HCT116 (cell line): ENCODE data around the gene GPBAR1. TPM values are rescaled to one million over a fixed set of nuclear protein-coding genes. Genes with fewer than 3 reads are reported as not detected.

Source experiments
- ATAC-seq: fragments of 200-7000 bp; cut with Tn5 transposase; 2 replicates; pipeline ENCODE4 v1.9.1; 2020; ENCODE audit warnings: mild to moderate bottlenecking, moderate library complexity
- BruUV-seq: library from RNA; stranded (reverse); fragments of 400-500 nt; replicated peaks from 2 replicates; lab custom pipeline; 2021; lab: Mats Ljungman, UMichigan
- CTCF ChIA-PET: fragments of 300-600 bp; sonication (Branson Sonifier 250); formaldehyde crosslinking; loops from one replicate; lab custom pipeline; 2021; ENCODE audit warnings: antibody characterized with exemption; lab: Charles Lee
- POLR2A ChIA-PET: fragments of 300-600, 350-600 bp; sonication (Branson Sonifier 250); formaldehyde crosslinking; loops from one replicate; lab custom pipeline; 2021; ENCODE audit warnings: antibody characterized with exemption; lab: Charles Lee
- RAD21 ChIA-PET, 2 experiments: fragments of 300-600 bp; sonication (Branson Sonifier 250); formaldehyde crosslinking; loops; one replicate each; lab custom pipeline; 2023; ENCODE audit warnings: low total read pairs in 2 of 2; ENCODE audit not compliant: uncharacterized antibody in 2 of 2, unreplicated experiment in 2 of 2, low non-redundant PET in 1 of 2; lab: Charles Lee
- DNase-seq: peaks from one replicate; pipeline ENCODE4 v3.0.0-alpha.2; 2010; ENCODE audit warnings: low read depth, low spot score
- H2AFZ ChIP-seq: fragments of 200-600 bp; shearing (Covaris generic), sonication (generic); 2 replicates; pipeline ENCODE4 v1.6.1; 2017; ENCODE audit warnings: low read depth, mixed run types, mixed read lengths, antibody characterized with exemption, low read length; ENCODE audit not compliant: poor library complexity, severe bottlenecking
- H3K27ac ChIP-seq: 2 replicates; pipeline ENCODE4 v1.5.1; 2012; ENCODE audit warnings: low read depth, low read length
- H3K27me3 ChIP-seq: fragments of 200-600 bp; sonication (generic); 2 replicates; pipeline ENCODE4 v1.6.1; 2016; ENCODE audit warnings: mixed run types, low read length, mixed read lengths; ENCODE audit not compliant: insufficient read depth
- H3K36me3 ChIP-seq, 2 experiments: fragments of 200-500 bp in 1 of 2; fragments of 200-600 bp in 1 of 2; sonication (Bioruptor generic) in 1 of 2; sonication (generic) in 1 of 2; 2 replicates each; pipeline versions ENCODE4 v1.5.1 to v1.6.1; 2014 to 2016; ENCODE audit warnings: low read length in 2 of 2, inconsistent platforms in 1 of 2, mixed read lengths in 1 of 2, mixed run types in 1 of 2; ENCODE audit not compliant: insufficient read depth in 2 of 2, control insufficient read depth in 1 of 2
- H3K4me1 ChIP-seq, 2 experiments: fragments of 200-600 bp in 1 of 2; sonication (generic) in 1 of 2; 2 replicates each; pipeline versions ENCODE4 v1.5.1 to v1.6.1; 2012 to 2017; ENCODE audit warnings: low read length in 2 of 2, inconsistent platforms in 1 of 2, mild to moderate bottlenecking in 1 of 2, mixed read lengths in 1 of 2, mixed run types in 1 of 2, moderate library complexity in 1 of 2; ENCODE audit not compliant: insufficient read depth in 2 of 2, control insufficient read depth in 1 of 2
- H3K4me2 ChIP-seq: fragments of 200-600 bp; sonication (generic); 2 replicates; pipeline ENCODE4 v1.6.1; 2017; ENCODE audit warnings: mixed run types, low read length, mixed read lengths
- H3K4me3 ChIP-seq, 2 experiments: fragments of 200-600 bp in 1 of 2; sonication (generic) in 1 of 2; replicated peaks in 1 of 2; 2 replicates each; pipeline ENCODE4 v1.5.1; 2011 to 2016; ENCODE audit warnings: low read length in 2 of 2, control low read depth in 1 of 2, low read depth in 1 of 2, mild to moderate bottlenecking in 1 of 2, mixed read lengths in 1 of 2, mixed run types in 1 of 2
- H3K79me2 ChIP-seq: fragments of 200-600 bp; sonication (generic); 2 replicates; pipeline ENCODE4 v1.6.1; 2017; ENCODE audit warnings: mild to moderate bottlenecking, mixed run types, low read length, moderate library complexity, mixed read lengths; ENCODE audit not compliant: insufficient read depth
- H3K9ac ChIP-seq: fragments of 200-600 bp; sonication (generic); 2 replicates; pipeline ENCODE4 v1.6.1; 2016; ENCODE audit warnings: low read length, mixed read lengths
- H3K9me2 ChIP-seq: fragments of 200-600 bp; sonication (generic), shearing (Covaris generic); 2 replicates; pipeline ENCODE4 v1.6.1; 2017; ENCODE audit warnings: mixed run types, mild to moderate bottlenecking, moderate library complexity; ENCODE audit not compliant: insufficient read depth
- H3K9me3 ChIP-seq, 2 experiments: fragments of 200-500 bp in 1 of 2; fragments of 200-600 bp in 1 of 2; sonication (Bioruptor generic) in 1 of 2; sonication (generic) in 1 of 2; 2 replicates each; pipeline ENCODE4 v1.6.1; 2014 to 2017; ENCODE audit warnings: low read length in 2 of 2, mixed read lengths in 2 of 2, inconsistent platforms in 1 of 2, low read depth in 1 of 2, mild to moderate bottlenecking in 1 of 2, mixed run types in 1 of 2, moderate library complexity in 1 of 2; ENCODE audit not compliant: control insufficient read depth in 1 of 2, insufficient read depth in 1 of 2
- H4K20me1 ChIP-seq: fragments of 200-600 bp; sonication (generic), shearing (Covaris generic); 2 replicates; pipeline ENCODE4 v1.6.1; 2017; ENCODE audit warnings: mixed run types, mild to moderate bottlenecking, moderate library complexity; ENCODE audit not compliant: insufficient read depth
- CEBPB ChIP-seq: IDR thresholded peaks from 2 replicates; pipeline ENCODE4 v1.6.1; 2012; ENCODE audit warnings: low read depth
- EGR1 ChIP-seq: IDR thresholded peaks from 2 replicates; pipeline ENCODE4 v1.6.1; 2012; ENCODE audit warnings: low read depth
- ELF1 ChIP-seq: IDR thresholded peaks from 2 replicates; pipeline ENCODE4 v1.6.1; 2012; ENCODE audit warnings: low read depth, borderline replicate concordance
- POLR2A ChIP-seq: IDR thresholded peaks from 2 replicates; pipeline ENCODE4 v1.7.0; 2011; ENCODE audit warnings: borderline replicate concordance; ENCODE audit not compliant: insufficient read depth, insufficient read length; ENCODE audit errors: extremely low read depth
- RAD21 ChIP-seq: IDR thresholded peaks from 2 replicates; pipeline ENCODE4 v1.6.1; 2012; ENCODE audit warnings: low read depth, mild to moderate bottlenecking
- SRF ChIP-seq: IDR thresholded peaks from 2 replicates; pipeline ENCODE4 v1.6.1; 2012; ENCODE audit warnings: low read depth
- ZFX ChIP-seq: fragments of 450-650 bp; IDR thresholded peaks from 2 replicates; pipeline ENCODE4 v1.6.1; 2017
- intact Hi-C: fragments of 100-400 bp; cut with micrococcal nuclease; formaldehyde crosslinking; loops from 2 replicates; pipeline ENCODE4 v1.10.0; 2022
- total RNA-seq: library from RNA; stranded (reverse); gene quantifications from one replicate; pipeline ENCODE4 v1.2.1, GENCODE V29; 2021; ENCODE audit not compliant: unreplicated experiment
- TF ChIP-seq, protein P1 (sequence below): IDR thresholded peaks from 2 replicates; pipeline ENCODE4 v1.6.1; 2012
- TF ChIP-seq, protein P2 (sequence below): IDR thresholded peaks from 2 replicates; pipeline ENCODE4 v1.6.1; 2011; ENCODE audit warnings: mild to moderate bottlenecking, low read length, moderate library complexity; ENCODE audit not compliant: insufficient replicate concordance; ENCODE audit errors: extremely low read depth

Gene GPBAR1
- total RNA-seq, 1 experiment from 2014 or later, result 0.27 TPM

DNA sequence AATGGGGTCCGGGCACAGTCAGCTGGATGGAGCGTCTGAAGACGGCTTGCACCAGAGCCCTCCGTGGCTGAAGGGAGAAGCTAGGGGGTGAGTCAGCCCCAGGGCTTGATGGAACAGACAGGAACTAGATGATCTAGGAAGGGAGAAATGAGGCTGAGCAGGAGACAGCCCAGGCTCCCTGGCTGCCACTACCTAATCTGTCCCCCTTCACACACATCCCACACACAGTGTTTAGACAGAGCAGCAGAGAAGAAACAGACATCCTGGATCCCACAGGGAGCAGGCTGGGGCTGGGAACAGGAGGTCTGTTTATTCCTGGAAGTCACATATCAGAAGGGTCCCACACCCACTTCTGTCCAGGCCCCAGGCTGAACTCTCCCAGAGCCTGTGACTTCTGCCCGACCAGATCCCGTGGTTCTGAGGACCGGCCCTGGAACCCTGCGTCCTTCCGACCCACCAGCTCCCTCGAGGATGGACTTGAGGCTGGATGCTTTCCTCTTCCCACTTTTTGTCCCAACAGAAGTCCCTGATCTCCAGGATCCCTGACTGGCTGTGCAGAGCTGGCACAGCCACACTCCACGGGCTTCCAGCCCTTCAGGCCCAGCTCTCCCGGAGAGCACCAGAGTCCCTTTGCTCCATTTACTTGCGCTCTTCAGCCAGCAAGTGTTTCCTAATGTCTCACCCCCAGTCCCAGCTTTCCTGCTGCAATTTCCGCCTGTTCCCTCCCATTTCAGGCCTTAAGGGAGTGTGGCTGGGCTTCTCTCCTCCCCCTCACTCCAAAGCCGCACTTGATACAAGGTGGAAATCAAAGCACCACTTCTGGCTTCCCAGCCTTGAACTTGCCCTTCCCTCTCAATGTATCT, 1.5 kb upstream of the GPBAR1 start:
- DNase-seq (no peak), ATAC-seq (no peak)
- peaks cover 0 to 5% of the 10 kb centered on the region in 2 experiments; a peak in 1 of 4 replicates for H3K4me1 ChIP-seq
- POLR2A ChIA-PET, result interaction anchor here (0.9 kb wide), 1 partner anchor 11 kb away, joined by 3 read pairs; the partner anchor contains the start of genes AAMP and PNKD
- no peaks in the 10 kb centered on the region for H3K79me2 ChIP-seq
- H3K4me3 ChIP-seq, result no peak overlapping the region
- no peak overlapping the region for H3K4me2 ChIP-seq
- H4K20me1 ChIP-seq, result no peaks in the 10 kb centered on the region
- TF ChIP-seq SRF, result no peak
- no peak for TF ChIP-seq RAD21
- no peak for TF ChIP-seq CEBPB
- no peak for TF ChIP-seq EGR1
- no peak for TF ChIP-seq ZFX
- TF ChIP-seq, protein P1, sequence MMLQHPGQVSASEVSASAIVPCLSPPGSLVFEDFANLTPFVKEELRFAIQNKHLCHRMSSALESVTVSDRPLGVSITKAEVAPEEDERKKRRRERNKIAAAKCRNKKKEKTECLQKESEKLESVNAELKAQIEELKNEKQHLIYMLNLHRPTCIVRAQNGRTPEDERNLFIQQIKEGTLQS, result no peak
- no peak for TF ChIP-seq ELF1
- TF ChIP-seq, protein P2, sequence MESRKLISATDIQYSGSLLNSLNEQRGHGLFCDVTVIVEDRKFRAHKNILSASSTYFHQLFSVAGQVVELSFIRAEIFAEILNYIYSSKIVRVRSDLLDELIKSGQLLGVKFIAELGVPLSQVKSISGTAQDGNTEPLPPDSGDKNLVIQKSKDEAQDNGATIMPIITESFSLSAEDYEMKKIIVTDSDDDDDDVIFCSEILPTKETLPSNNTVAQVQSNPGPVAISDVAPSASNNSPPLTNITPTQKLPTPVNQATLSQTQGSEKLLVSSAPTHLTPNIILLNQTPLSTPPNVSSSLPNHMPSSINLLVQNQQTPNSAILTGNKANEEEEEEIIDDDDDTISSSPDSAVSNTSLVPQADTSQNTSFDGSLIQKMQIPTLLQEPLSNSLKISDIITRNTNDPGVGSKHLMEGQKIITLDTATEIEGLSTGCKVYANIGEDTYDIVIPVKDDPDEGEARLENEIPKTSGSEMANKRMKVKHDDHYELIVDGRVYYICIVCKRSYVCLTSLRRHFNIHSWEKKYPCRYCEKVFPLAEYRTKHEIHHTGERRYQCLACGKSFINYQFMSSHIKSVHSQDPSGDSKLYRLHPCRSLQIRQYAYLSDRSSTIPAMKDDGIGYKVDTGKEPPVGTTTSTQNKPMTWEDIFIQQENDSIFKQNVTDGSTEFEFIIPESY, result no peak
- no peak for TF ChIP-seq POLR2A
- no TSS peak for BruUV-seq
- peaks cover 11 to 12% of the 10 kb centered on the region in 2 experiments; a peak in 3 of 4 replicates for H3K36me3 ChIP-seq
- no peak overlapping the region for H3K27ac ChIP-seq
- no peaks in the 10 kb centered on the region for H3K27me3 ChIP-seq
- no peaks in the 10 kb centered on the region for H3K9me3 ChIP-seq
- no peak overlapping the region for H3K9ac ChIP-seq
- H3K9me2 ChIP-seq, result no peaks in the 10 kb centered on the region
- CTCF ChIA-PET, result interaction anchor here (2.0 to 2.5 kb wide), 2 partner anchors 11 to 91 kb away, joined by 6 to 16 read pairs; partner anchors contain the start of genes AAMP and PNKD
- intact Hi-C loops, result loop anchor here (5.0 kb wide), 1 partner anchor 72 kb away; no protein-coding TSS in a partner anchor
- H2AFZ ChIP-seq, result no peak overlapping the region
- RAD21 ChIA-PET, result no interaction called here
